Fibroblast of villous mesenchyme (primary cell): Measurements from ENCODE around the gene ZBTB20. TPM values are rescaled to one million over a fixed set of nuclear protein-coding genes. Genes with fewer than 3 reads are reported as not detected.

Experiments
- DNase-seq: peaks from one replicate; pipeline ENCODE4 v3.0.0-alpha.2; 2010; ENCODE audit warnings: low read depth
- H3K4me3 ChIP-seq: 2 replicates; pipeline ENCODE4 v1.5.1; 2011; ENCODE audit warnings: low read depth, mild to moderate bottlenecking, low read length
- CTCF ChIP-seq: IDR thresholded peaks from 2 replicates; pipeline ENCODE4 v1.5.1; 2012; ENCODE audit warnings: low read depth, mild to moderate bottlenecking, low read length; ENCODE audit not compliant: insufficient read depth
- total RNA-seq: library from RNA; depleted of rRNA; stranded (reverse); fragments of >200 nt; gene quantifications from 2 replicates; pipeline ENCODE4 v1.2.3, GENCODE V29; 2012

ZBTB20 gene
- total RNA-seq, 1 donor = 28.1 TPM

GRCh38 chr3:114440700-114441099, 706.4 kb downstream of the ZBTB20 start:
- no peak overlapping the region for H3K4me3 ChIP-seq
- TF ChIP-seq CTCF = no peak
- no peak for DNase-seq

- no peak for DNase-seq
- no peak overlapping the region for H3K4me3 ChIP-seq
- no peak for TF ChIP-seq CTCF
Measured at GRCh38 chr3:114439284-114439683, 707.8 kb downstream of the ZBTB20 start.

GRCh38 chr3:114437897-114438296, 709.2 kb downstream of the ZBTB20 start:
- H3K4me3 ChIP-seq = no peak overlapping the region
- no peak for DNase-seq
- TF ChIP-seq CTCF = no peak

- no peak for TF ChIP-seq CTCF
- no peak overlapping the region for H3K4me3 ChIP-seq
- no peak for DNase-seq
Measured at GRCh38 chr3:114436182-114436581, 710.9 kb downstream of the ZBTB20 start.

- H3K4me3 ChIP-seq = no peak overlapping the region
- no peak for TF ChIP-seq CTCF
- DNase-seq = no peak
Measured at GRCh38 chr3:114435386-114436115, 711.5 kb downstream of the ZBTB20 start.

GRCh38 chr3:114432310-114432709, 714.8 kb downstream of the ZBTB20 start:
- DNase-seq = no peak
- no peak overlapping the region for H3K4me3 ChIP-seq
- no peak for TF ChIP-seq CTCF
